Tibial nerve (tissue), 4 donors: ENCODE measurements around the gene MEIS2.

ENCODE experiments used
- EP300 ChIP-seq, 2 donors: sonication (generic); formaldehyde crosslinking; IDR thresholded peaks; one replicate each; pipeline ENCODE4 v1.6.1; 2017; ENCODE audit warnings: antibody characterized with exemption in 2 of 2, mild to moderate bottlenecking in 1 of 2
- TF ChIP-seq, protein P1 (sequence below), 5 experiments: fragments of 200-600 bp in 3 of 5; fragments of 450-650 bp in 2 of 5; sonication (generic) in 3 of 5; IDR thresholded peaks; one replicate each; pipeline ENCODE4 v1.5.1; 2016 to 2019; ENCODE audit warnings: antibody characterized with exemption in 5 of 5, mild to moderate bottlenecking in 3 of 5, moderate library complexity in 2 of 5

DNA sequence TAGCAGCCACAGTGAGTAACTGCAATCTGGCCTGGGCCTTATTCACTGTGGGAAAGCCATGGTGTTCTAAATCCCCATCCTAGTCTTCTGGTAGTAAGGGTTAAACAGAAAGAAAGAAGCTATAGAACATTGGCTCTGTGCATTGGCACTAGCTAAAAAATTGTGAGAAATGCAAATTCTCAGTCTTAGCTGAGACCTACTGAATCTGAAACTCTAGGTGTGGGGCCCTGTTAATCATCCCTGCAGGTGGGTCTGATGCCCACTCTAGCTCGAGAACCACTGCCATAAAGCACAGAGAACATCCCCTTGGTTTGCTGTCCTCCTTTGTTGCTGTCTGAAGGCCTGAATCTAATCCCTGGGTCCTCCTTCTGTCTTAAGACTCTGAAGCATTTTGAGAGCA, 59.3 kb downstream of the MEIS2 start:
- TF ChIP-seq, protein P1, sequence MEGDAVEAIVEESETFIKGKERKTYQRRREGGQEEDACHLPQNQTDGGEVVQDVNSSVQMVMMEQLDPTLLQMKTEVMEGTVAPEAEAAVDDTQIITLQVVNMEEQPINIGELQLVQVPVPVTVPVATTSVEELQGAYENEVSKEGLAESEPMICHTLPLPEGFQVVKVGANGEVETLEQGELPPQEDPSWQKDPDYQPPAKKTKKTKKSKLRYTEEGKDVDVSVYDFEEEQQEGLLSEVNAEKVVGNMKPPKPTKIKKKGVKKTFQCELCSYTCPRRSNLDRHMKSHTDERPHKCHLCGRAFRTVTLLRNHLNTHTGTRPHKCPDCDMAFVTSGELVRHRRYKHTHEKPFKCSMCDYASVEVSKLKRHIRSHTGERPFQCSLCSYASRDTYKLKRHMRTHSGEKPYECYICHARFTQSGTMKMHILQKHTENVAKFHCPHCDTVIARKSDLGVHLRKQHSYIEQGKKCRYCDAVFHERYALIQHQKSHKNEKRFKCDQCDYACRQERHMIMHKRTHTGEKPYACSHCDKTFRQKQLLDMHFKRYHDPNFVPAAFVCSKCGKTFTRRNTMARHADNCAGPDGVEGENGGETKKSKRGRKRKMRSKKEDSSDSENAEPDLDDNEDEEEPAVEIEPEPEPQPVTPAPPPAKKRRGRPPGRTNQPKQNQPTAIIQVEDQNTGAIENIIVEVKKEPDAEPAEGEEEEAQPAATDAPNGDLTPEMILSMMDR (IDR thresholded peaks at IDR 0.05): no peak
- no peak for TF ChIP-seq EP300 (IDR thresholded peaks at IDR 0.05)
